HG03520 (cell line): ENCODE measurements around the gene CCDC28B.

Experiments used
- ATAC-seq: cut with Tn5 transposase; IDR thresholded peaks from one replicate; pipeline ENCODE4 v1.9.1; 2021; ENCODE audit warnings: mild to moderate bottlenecking, moderate library complexity; ENCODE audit not compliant: unreplicated experiment

Gene CCDC28B

GRCh38 chr1:32192220-32192948 lies 8.0 kb upstream of the CCDC28B start:
- no peak for ATAC-seq

GRCh38 chr1:32194984-32195383 lies 5.4 kb upstream of the CCDC28B start:
- ATAC-seq, result no peak

- no peak for ATAC-seq
Observed at GRCh38 chr1:32195531-32195930, 4.9 kb upstream of the CCDC28B start.

- ATAC-seq, result no peak
Observed at GRCh38 chr1:32195972-32196823, 4.2 kb upstream of the CCDC28B start.

GRCh38 chr1:32197074-32197473 lies 3.3 kb upstream of the CCDC28B start:
- no peak for ATAC-seq

- ATAC-seq, result no peak
Observed at GRCh38 chr1:32197837-32198236, 2.6 kb upstream of the CCDC28B start.

- ATAC-seq, result no peak
Observed at GRCh38 chr1:32198237-32199042, 2.0 kb upstream of the CCDC28B start.

- no peak for ATAC-seq
Observed at GRCh38 chr1:32199043-32199716, 1.2 kb upstream of the CCDC28B start.

GRCh38 chr1:32199717-32200072 lies 700 bp upstream of the CCDC28B start:
- ATAC-seq, result no peak

- ATAC-seq, result no peak
Observed at GRCh38 chr1:32201011-32201855, 838 bp downstream of the CCDC28B start.

GRCh38 chr1:32204943-32205361 lies 4.6 kb downstream of the CCDC28B start:
- no peak for ATAC-seq

- ATAC-seq, result no peak
Observed at GRCh38 chr1:32205401-32206370, 5.3 kb downstream of the CCDC28B start, which contains the start of gene IQCC. IQCC (plus strand) TSS chr1:32205671; CDS start chr1:32205682, 11 bp downstream.

GRCh38 chr1:32208469-32208868 lies 8.1 kb downstream of the CCDC28B start:
- ATAC-seq, result no peak

GRCh38 chr1:32208891-32209328 lies 8.5 kb downstream of the CCDC28B start, which contains the start of gene DCDC2B:
DCDC2B (plus strand) TSS chr1:32209089; CDS start chr1:32209094, 5 bp downstream.
- no peak for ATAC-seq

GRCh38 chr1:32215629-32216480 lies 15.5 kb downstream of the CCDC28B start:
- no peak for ATAC-seq

GRCh38 chr1:32216566-32216965 lies 16.2 kb downstream of the CCDC28B start:
- no peak for ATAC-seq

- ATAC-seq, result no peak
Observed at GRCh38 chr1:32219022-32219421, 18.6 kb downstream of the CCDC28B start.
